HG03045 (cell line): ENCODE results near the gene SLCO4A1.

Experiments
- ATAC-seq: cut with Tn5 transposase; IDR thresholded peaks from one replicate; pipeline ENCODE4 v1.9.1; 2021; ENCODE audit warnings: mild to moderate bottlenecking, moderate library complexity; ENCODE audit not compliant: unreplicated experiment

SLCO4A1 gene

GRCh38 chr20:62636446-62636845, 5.9 kb upstream of the SLCO4A1 start:
- no peak for ATAC-seq

DNA sequence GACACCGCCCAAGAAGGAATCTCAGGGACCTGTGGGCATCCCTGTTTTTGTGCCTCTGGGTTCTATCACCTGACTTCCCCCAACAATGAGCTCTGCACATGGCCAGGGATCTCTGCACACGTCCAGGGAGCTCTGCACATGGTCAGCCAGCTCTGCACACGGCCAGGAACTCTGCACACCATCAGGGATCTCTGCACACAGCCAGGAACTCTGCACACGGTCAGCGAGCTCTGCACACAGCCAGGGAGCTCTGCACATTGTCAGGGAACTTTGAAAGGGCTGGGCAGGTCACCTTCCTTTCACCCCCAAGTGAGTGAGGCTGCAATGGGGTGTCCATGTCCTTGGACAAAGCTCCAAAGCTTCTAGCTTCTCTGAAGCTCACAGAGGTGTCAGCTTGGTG, 5.2 kb upstream of the SLCO4A1 start:
- ATAC-seq, result no peak

DNA sequence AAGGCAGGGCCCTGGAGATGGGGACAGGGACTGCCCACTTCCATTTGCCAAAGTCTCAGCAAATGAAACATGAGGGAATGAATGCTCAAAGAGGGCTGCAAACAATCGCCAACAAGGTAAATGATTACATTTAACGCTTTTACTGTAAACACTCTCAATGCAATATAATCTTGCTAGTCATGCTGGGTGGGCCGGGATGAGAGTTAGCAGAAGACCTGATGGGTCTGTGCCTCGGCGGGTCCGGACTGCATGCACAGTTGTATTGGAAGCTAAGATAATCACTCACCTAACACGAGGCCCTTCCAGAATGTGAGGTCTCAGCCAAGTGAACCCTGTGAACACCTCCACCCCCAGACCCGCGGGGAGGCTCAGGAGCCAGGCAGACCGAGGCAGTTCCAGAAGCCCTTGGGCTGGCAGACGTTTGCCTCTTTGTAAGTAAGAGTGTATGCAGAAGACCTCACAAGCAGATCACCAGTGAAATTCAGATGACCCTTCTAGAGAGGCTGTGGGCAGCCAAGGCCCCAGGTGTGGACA, 4.7 kb upstream of the SLCO4A1 start:
- no peak for ATAC-seq

GRCh38 chr20:62638055-62638570, 4.2 kb upstream of the SLCO4A1 start:
- ATAC-seq, result no peak

DNA sequence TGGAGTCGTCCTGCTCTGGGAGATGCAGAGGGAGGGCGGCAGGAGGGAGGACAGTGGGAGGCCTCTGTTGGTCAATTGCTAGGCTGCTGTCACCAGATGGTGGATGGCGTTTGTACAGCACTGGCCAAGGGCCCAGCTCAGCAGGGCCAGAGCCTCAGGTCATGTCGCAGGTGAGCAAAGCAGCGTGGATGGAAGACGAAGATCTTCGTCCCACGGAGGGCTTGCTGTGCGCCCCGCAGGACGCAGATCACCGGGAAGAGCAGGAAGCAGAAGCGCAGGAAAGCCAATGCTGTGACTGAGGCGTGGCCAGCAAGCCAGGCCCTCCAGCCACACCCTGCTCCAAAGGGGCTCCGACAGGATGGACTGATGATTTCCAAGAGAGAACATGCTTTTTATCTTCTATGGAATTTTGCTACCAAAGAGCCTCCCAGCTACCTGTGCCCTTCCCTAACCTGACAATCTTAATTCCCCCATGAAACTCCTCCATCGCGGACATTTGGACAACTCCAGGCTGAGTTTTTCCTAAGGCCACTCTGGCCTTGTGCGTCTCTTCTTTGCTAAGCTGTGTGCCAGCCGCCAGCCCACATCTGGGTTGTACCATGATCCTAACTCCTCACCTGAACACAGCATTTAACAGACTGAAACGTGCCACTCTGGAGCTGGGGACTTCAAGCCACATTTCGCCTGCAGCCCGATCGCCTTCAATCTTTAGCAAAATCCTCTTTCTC, 3.5 kb upstream of the SLCO4A1 start:
- ATAC-seq, result no peak

GRCh38 chr20:62639765-62640164, 2.5 kb upstream of the SLCO4A1 start:
- ATAC-seq, result no peak

DNA sequence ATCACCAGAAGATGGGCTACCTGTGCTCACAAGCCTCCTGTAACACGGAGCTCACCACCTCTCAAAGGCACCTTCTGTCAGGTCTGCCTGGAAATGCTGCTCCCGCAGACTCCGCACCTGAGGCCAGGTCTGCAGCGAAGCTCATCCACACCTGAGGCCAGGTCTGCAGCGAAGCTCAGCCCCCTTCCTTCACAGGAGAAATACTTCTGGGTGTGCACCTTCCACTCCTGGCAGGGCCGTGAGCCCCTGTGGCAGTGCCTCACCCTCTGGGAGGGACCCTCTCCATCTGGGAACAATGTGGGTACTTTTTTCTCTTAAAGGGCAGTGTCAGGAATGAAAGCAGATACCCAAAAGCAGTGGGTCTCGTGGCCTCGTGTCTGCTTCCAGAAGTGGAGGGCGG, 1.4 kb upstream of the SLCO4A1 start:
- no peak for ATAC-seq

GRCh38 chr20:62641321-62642050, 817 bp upstream of the SLCO4A1 start:
- no peak for ATAC-seq

- peak; percentile 32 for ATAC-seq
Observed at GRCh38 chr20:62642666-62643520, 590 bp downstream of the SLCO4A1 start.

- no peak for ATAC-seq
Observed at GRCh38 chr20:62643521-62644043, 1.3 kb downstream of the SLCO4A1 start.

DNA sequence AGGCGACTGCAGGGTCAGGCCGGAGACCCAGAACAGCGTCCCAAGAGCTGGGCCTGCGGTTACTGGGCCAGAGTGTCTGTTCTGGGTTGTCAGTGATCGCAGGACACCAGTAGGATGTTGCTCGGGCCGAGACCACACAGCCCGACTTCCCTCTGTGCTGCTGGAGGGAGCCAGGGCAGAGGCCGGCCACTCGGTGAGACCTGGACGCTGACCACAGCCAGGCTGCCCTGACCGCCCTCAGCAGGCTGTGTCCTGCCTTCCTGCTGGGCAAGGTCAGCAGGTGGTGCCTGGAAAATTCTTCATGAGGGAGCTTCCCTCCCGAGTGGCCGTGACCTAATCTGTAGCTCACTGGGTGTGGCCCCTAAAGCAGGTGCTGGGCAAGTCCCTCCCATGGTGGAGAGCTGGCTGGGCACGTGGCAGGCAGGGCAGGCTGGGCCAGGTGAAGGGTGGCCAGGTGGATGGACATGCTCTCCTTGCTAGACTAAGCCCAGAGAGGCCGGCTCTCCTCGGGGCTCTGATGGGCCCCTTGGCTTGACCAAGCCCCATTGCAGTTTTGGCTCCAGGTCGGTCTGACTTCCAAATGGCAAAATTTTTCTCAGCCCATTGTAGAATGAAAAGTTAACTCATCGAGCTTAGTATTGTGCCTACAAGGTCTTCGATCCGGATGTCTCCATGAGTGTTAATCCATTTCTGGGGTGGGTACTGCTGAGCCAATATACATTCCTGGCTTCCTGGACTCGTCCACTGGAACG, 1.9 kb downstream of the SLCO4A1 start:
- no peak for ATAC-seq

- no peak for ATAC-seq
Observed at GRCh38 chr20:62644802-62645496, 2.6 kb downstream of the SLCO4A1 start.

DNA sequence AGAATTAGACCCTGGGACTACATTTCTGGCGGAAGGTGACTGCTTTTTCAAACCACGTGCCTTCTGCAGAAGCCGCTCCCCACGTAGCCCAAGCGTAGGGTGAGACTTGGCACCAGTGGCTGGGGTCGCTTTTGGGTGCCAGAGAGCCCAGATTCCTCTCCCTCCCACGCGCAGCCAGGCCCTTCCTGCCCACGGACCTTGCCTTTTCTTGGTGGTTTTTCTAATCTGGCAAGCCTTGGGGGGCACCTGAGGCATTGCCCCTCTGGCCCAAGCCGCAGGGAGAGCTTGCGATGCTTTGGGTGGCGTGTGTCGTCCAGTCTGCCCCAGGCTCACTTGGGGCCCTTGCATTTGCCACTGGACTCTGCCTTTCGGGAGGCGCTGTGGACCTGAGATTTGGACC, 3.3 kb downstream of the SLCO4A1 start:
- ATAC-seq, result no peak

- ATAC-seq, result no peak
Observed at GRCh38 chr20:62646851-62647520, 4.7 kb downstream of the SLCO4A1 start.

- ATAC-seq, result no peak
Observed at GRCh38 chr20:62647521-62648317, 5.4 kb downstream of the SLCO4A1 start.

DNA sequence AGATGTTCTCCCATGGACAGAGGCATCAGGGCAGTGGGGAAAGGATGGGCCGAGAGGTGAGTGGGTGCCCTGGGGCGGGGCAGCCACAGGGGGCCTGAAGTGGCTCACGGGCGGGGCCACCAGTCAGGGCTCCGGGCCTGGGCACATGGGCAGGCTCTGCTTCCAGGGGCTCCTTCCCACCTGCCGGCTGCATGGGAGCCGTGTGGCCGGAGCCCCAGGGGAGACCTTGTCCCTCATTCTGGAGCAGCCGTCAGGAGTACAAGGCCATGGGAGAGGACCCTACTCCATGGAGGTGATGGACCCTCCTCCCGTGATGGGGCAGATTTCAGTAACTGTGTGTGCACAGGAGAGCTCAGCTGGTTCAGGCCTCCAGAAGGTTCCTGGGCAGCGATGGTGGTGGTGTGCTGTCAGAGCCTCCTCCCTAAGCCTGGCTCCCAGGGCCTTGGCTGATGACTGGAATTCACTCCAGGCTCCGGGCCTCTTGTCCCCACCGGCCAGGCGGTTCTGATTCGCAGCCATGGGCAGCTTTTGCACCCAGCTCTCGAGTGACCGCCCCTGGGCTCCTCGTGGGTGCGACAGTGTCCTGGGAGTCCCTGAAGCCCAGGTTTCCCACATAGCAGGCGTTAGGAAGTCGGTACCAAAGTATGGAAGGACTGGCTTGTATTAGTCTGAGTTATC, 6.2 kb downstream of the SLCO4A1 start:
- no peak for ATAC-seq

GRCh38 chr20:62649140-62649539, 6.8 kb downstream of the SLCO4A1 start:
- ATAC-seq, result no peak
